Stomach (tissue), 9 donors: ENCODE data around the gene CDC37L1. TPM values are rescaled to one million over a fixed set of nuclear protein-coding genes. Genes with fewer than 3 reads are reported as not detected.
A peak's percentile ranks its signal among the peaks of the same experiment; 100 is the strongest.

Experiments used
- DNase-seq, 2 donors: peaks; one replicate each; pipeline versions ENCODE4 v3.0.0 to v3.0.0-alpha.2; 2013 to 2019
- H3K27ac ChIP-seq, 5 donors: fragments of 200-600 bp in 4 of 5; sonication (generic) in 4 of 5; one replicate each; pipeline ENCODE4 v1.5.1; 2013 to 2019; ENCODE audit warnings: mild to moderate bottlenecking in 1 of 5, moderate library complexity in 1 of 5
- H3K27me3 ChIP-seq, 3 donors: fragments of 200-600 bp; sonication (generic); one replicate each; pipeline ENCODE4 v1.5.1; 2017 to 2019; ENCODE audit warnings: mixed run types in 1 of 3
- H3K36me3 ChIP-seq, 4 donors: fragments of 200-600 bp; sonication (generic); 1 replicate in 3 of 4; 2 replicates in 1 of 4; pipeline ENCODE4 v1.5.1; 2016 to 2019
- H3K4me1 ChIP-seq, 4 donors: fragments of 200-600 bp; sonication (generic); one replicate each; pipeline ENCODE4 v1.5.1; 2016 to 2019
- H3K4me3 ChIP-seq, 4 donors: fragments of 200-600 bp; sonication (generic) in 3 of 4; one replicate each; pipeline ENCODE4 v1.5.1; 2016 to 2019; ENCODE audit warnings: mild to moderate bottlenecking in 1 of 4
- H3K9me3 ChIP-seq, 4 donors: fragments of 200-600 bp; sonication (generic); one replicate each; pipeline ENCODE4 v1.5.1; 2016 to 2019
- EP300 ChIP-seq: sonication (generic); formaldehyde crosslinking; IDR thresholded peaks from one replicate; pipeline ENCODE4 v1.6.1; 2017; ENCODE audit warnings: antibody characterized with exemption
- POLR2A ChIP-seq, 4 donors: fragments of 450-650 bp; IDR thresholded peaks; one replicate each; pipeline ENCODE4 v1.6.1; 2016; ENCODE audit warnings: antibody characterized with exemption in 4 of 4, control low read depth in 2 of 4, mild to moderate bottlenecking in 1 of 4, moderate library complexity in 1 of 4
- POLR2AphosphoS5 ChIP-seq, 3 donors: sonication (generic); formaldehyde crosslinking; IDR thresholded peaks; one replicate each; pipeline ENCODE4 v1.6.1; 2016; ENCODE audit warnings: antibody characterized with exemption in 3 of 3
- WGBS, 5 donors: extraction: QIAGEN DNeasy Blood & Tissue Kit in 3 of 5; methylation state at CpG; one replicate each; pipeline versions ENCODE4 v1.1.5 to v1.1.7; 2013 to 2018; 5-methylcytosine and 5-hydroxymethylcytosine counted together
- intact Hi-C: fragments of 100-400 bp; cut with DNase I; formaldehyde crosslinking; loops from one replicate; pipeline ENCODE4 v1.15.1; 2023; ENCODE audit warnings: low total_unique reads
- polyA plus RNA-seq, 3 donors: library from polyadenylated mRNA; stranded (reverse); fragments of 200-250 nt; gene quantifications; one replicate each; pipeline ENCODE4 v1.2.3, GENCODE V29; 2013
- total RNA-seq, 5 donors: library from RNA; depleted of rRNA; stranded (reverse); fragments of >200 nt; gene quantifications; one replicate each; pipeline versions ENCODE4 v1.1.0 to v1.2.3, GENCODE V29; 2014 to 2016
- TF ChIP-seq, protein P1 (sequence below), 7 experiments: fragments of 450-650 bp in 4 of 7; fragments of 200-600 bp in 3 of 7; sonication (generic) in 3 of 7; IDR thresholded peaks; one replicate each; pipeline ENCODE4 v1.5.1; 2016 to 2019; ENCODE audit warnings: antibody characterized with exemption in 7 of 7, control low read depth in 2 of 7, mild to moderate bottlenecking in 1 of 7
- donor health status: healthy with polysubstance abuse.
- donor health status: Bipolar disorder and iron deficiency.
- donor health status: healthy.

The CDC37L1 gene
- total and polyA plus RNA-seq, 8 donors = 3.5 to 56.7 (median 20.7) TPM

DNA sequence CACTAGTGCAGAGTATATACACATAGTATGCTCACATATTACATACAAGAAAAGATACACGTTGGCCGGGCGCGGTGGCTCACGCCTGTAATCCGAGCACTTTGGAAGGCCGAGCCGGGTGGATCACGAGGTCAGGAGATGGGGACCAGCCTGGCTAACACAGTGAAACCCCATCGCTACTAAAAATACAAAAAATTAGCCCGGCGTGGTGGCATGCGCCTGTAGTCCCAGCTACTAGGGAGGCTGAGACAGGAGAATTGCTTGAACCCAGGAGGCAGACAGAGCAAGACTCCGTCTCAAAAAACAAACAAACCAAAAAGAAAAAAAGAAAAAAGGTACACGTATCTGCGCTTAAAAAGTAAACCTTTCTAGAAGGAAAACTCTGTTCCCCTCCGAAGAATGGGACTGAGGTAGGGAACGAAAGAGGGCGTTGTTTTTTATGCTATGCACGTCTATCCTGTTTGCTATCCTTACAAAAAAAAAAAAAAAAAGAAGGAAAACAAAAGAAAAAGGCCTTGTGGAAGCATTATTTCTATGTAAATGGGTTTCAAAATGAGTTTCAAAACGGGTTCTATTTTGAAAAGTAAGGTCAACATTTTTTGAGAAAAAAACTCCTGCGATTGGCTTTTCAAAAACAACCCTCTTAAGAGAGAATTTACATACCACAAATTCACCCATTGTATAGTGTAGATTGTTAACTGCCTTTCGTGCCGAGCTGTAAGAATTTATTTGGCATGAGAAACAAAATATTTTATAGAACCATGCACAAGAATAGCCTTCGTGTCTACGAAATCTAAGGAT is 60.4 kb downstream of the CDC37L1 start:
- Histone ChIP-seq H3K9me3 (no peaks in the 10 kb centered on the region), H3K36me3 (no peaks in the 10 kb centered on the region), H3K4me1 (peaks cover 25 to 41% (median 34%) of the 10 kb centered on the region in 4 donors), H3K4me3 (peak overlapping the region; percentile 84 to 95 (median 88)), H3K27ac (peak overlapping the region; percentile 49 to 97 (median 95)), H3K27me3 (no peaks in the 10 kb centered on the region)
- intact Hi-C loops = no loop called here
- TF ChIP-seq POLR2A (IDR thresholded peaks at IDR 0.05) = no peak
- TF ChIP-seq, protein P1, sequence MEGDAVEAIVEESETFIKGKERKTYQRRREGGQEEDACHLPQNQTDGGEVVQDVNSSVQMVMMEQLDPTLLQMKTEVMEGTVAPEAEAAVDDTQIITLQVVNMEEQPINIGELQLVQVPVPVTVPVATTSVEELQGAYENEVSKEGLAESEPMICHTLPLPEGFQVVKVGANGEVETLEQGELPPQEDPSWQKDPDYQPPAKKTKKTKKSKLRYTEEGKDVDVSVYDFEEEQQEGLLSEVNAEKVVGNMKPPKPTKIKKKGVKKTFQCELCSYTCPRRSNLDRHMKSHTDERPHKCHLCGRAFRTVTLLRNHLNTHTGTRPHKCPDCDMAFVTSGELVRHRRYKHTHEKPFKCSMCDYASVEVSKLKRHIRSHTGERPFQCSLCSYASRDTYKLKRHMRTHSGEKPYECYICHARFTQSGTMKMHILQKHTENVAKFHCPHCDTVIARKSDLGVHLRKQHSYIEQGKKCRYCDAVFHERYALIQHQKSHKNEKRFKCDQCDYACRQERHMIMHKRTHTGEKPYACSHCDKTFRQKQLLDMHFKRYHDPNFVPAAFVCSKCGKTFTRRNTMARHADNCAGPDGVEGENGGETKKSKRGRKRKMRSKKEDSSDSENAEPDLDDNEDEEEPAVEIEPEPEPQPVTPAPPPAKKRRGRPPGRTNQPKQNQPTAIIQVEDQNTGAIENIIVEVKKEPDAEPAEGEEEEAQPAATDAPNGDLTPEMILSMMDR (IDR thresholded peaks at IDR 0.05) = no peak
- no peak for TF ChIP-seq POLR2AphosphoS5 (IDR thresholded peaks at IDR 0.05)
- no peak for TF ChIP-seq EP300
- 15 to 24% (median 15%) methylated on average over 26 of the region's 26 CpGs for WGBS, 5 donors
- DNase-seq = peak; percentile 41 to 58

DNA sequence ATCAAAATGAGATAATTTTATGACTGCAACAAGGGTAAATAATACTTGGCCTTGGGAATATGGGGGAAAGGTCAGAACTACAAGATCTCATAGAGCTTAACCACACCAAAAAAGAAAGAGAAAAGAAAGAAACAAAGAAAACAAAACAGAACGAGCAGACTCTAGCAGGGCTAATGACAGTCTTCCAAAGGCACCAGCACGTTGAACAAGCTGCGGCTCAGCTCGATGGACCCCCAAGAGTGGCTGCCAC is 60.9 kb downstream of the CDC37L1 start:
- DNase-seq = no peak
- H3K27ac ChIP-seq = peak overlapping the region; percentile 94 to 98 (median 97)

DNA sequence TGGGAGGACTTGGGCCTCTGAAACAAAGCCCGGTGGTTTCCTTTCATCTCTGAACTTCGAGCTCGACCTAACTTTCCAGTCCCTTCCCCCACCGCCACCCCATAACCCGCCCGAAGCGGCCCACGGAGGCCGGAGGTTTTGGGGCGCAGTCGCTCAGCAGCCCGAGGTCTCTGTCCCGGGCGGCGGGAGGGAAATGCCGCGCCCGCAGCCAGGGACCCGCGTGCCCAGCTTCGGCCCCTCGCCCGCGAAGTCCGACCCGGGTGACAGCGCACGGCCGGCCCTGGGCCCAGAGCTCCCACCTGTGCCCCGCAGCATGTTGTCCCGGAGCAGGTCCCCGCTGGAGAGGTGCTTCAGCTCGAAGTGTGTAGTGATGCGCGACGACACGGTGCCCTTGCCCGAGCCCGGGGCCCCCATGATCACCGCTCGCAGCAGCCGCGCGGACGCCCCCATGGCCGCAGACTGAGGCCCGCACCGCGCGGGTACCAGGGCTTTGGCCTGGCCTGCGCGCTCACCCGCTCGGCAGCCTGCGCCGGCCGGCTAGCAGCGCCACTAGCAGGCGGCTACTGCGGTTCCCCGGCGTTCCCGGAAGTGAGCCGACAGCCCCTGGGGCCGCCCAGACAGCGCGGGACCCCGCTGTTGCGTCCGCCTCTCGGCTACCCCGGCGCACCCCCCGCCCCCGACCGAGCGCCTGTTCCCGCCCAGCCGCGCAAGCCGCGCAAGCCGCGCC is 61.4 kb downstream of the CDC37L1 start, which contains the start of gene AK3:
TSS of gene AK3 (minus strand) at position 565 of the 727 bp plus-strand sequence. CDS start at position 450, 115 bp downstream.
- intact Hi-C loops = no loop called here
- WGBS, 5 donors = 0 to 1% (median 1%) methylated on average over 38 to 84 of the region's 84 CpGs
- no peaks in the 10 kb centered on the region for H3K36me3 ChIP-seq

More for the DNA sequence above, 60.9 kb downstream of the CDC37L1 start:
- peak overlapping the region; percentile 84 to 95 (median 88) for H3K4me3 ChIP-seq
- 0 to 3% (median 0%) methylated on average over 4 of the region's 4 CpGs for WGBS, 5 donors
- H3K36me3 ChIP-seq = no peaks in the 10 kb centered on the region
- H3K27me3 ChIP-seq = no peaks in the 10 kb centered on the region
- intact Hi-C loops = no loop called here
- TF ChIP-seq POLR2A (IDR thresholded peaks at IDR 0.05) (no peak), EP300 (no peak), POLR2AphosphoS5 (IDR thresholded peaks at IDR 0.05) (no peak)
- TF ChIP-seq, protein P1 (IDR thresholded peaks at IDR 0.05) = no peak
- H3K9me3 ChIP-seq = no peaks in the 10 kb centered on the region
- peaks cover 25 to 40% (median 33%) of the 10 kb centered on the region in 4 donors for H3K4me1 ChIP-seq

More for the DNA sequence above, 61.4 kb downstream of the CDC37L1 start, which contains the start of gene AK3:
- H3K4me3 ChIP-seq = peak within 1 kb of the TSS; percentile 84 to 95 (median 88)
- DNase-seq = peak; percentile 90 to 98
- no peaks in the 10 kb centered on the region for H3K9me3 ChIP-seq
- peaks cover 25 to 40% (median 33%) of the 10 kb centered on the region in 4 donors for H3K4me1 ChIP-seq
- H3K27ac ChIP-seq = peak within 1 kb of the TSS; percentile 94 to 98 (median 97)
- H3K27me3 ChIP-seq = no peaks in the 10 kb centered on the region
- TF ChIP-seq EP300 (no peak), POLR2A (IDR thresholded peaks at IDR 0.05) (peak in 1 of 4 donors; percentile 48), POLR2AphosphoS5 (IDR thresholded peaks at IDR 0.05) (peak; percentile 59 to 94 (median 93))
- TF ChIP-seq, protein P1 (IDR thresholded peaks at IDR 0.05) = peak in 1 of 7 experiments; percentile 17
